Type B pancreatic cell (in vitro differentiated cells): Measurements from ENCODE around the gene LZTS3. TPM values are rescaled to one million over a fixed set of nuclear protein-coding genes. Genes with fewer than 3 reads are reported as not detected.
"Not testable (repeated sequence)": the region's sequence is repeated elsewhere in the genome, so short reads cannot be mapped to it uniquely, and the experiment has no call there.

Source experiments
- DNase-seq: peaks from one replicate; pipeline ENCODE4 v3.0.0; 2021; ENCODE audit warnings: mixed read lengths; ENCODE audit not compliant: unreplicated experiment; ENCODE audit errors: extremely low spot score
- H3K27ac Mint-ChIP-seq: 2 replicates; pipeline ENCODE4 v1.8.0; 2021; ENCODE audit warnings: mild to moderate bottlenecking, mixed read lengths
- H3K27me3 Mint-ChIP-seq: 2 replicates; pipeline ENCODE4 v1.8.0; 2021; ENCODE audit warnings: mixed read lengths
- H3K36me3 Mint-ChIP-seq: 2 replicates; pipeline ENCODE4 v1.8.0; 2021; ENCODE audit warnings: mixed read lengths
- H3K4me1 Mint-ChIP-seq: one replicate; pipeline ENCODE4 v1.8.0; 2021; ENCODE audit warnings: mixed read lengths; ENCODE audit not compliant: unreplicated experiment
- H3K4me3 Mint-ChIP-seq: 2 replicates; pipeline ENCODE4 v1.8.0; 2021; ENCODE audit warnings: mild to moderate bottlenecking, mixed read lengths
- H3K9me3 Mint-ChIP-seq: 2 replicates; pipeline ENCODE4 v1.8.0; 2021; ENCODE audit warnings: mixed read lengths
- CTCF ChIP-seq: fragments of 200-600 bp; sonication (generic); conservative IDR thresholded peaks from 2 replicates; pipeline ENCODE4 v1.5.0; 2021; ENCODE audit warnings: antibody characterized with exemption, mild to moderate bottlenecking
- total RNA-seq: library from RNA; stranded (reverse); gene quantifications from 2 replicates; pipeline ENCODE4 v1.2.1, GENCODE V29; 2021; ENCODE audit warnings: low replicate concordance

Gene LZTS3
- total RNA-seq, 1 donor from 2014 or later = 17.3 TPM

- H3K36me3 Mint-ChIP-seq = no peaks in the 10 kb centered on the region
- no peak for TF ChIP-seq CTCF
- H3K9me3 Mint-ChIP-seq = no peaks in the 10 kb centered on the region
- H3K27me3 Mint-ChIP-seq = no peaks in the 10 kb centered on the region
- H3K27ac Mint-ChIP-seq = peak overlapping the region; percentile 35
- peaks cover 16% of the 10 kb centered on the region for H3K4me1 Mint-ChIP-seq
- peak overlapping the region; percentile 80 for H3K4me3 Mint-ChIP-seq
- DNase-seq = no peak
These were observed 15.5 kb downstream of the LZTS3 start for GRCh38 chr20:3157817-3158216.

GRCh38 chr20:3156811-3157619, 16.3 kb downstream of the LZTS3 start:
- H3K27ac Mint-ChIP-seq = peak overlapping the region; percentile 35
- H3K36me3 Mint-ChIP-seq = no peaks in the 10 kb centered on the region
- no peaks in the 10 kb centered on the region for H3K9me3 Mint-ChIP-seq
- H3K4me3 Mint-ChIP-seq = peak overlapping the region; percentile 80
- no peak for TF ChIP-seq CTCF
- H3K27me3 Mint-ChIP-seq = no peaks in the 10 kb centered on the region
- peaks cover 16% of the 10 kb centered on the region for H3K4me1 Mint-ChIP-seq
- no peak for DNase-seq

GRCh38 chr20:3152057-3152644, 21.2 kb downstream of the LZTS3 start:
- H3K9me3 Mint-ChIP-seq, H3K4me1 Mint-ChIP-seq, H3K27ac Mint-ChIP-seq, H3K27me3 Mint-ChIP-seq, H3K4me3 Mint-ChIP-seq, H3K36me3 Mint-ChIP-seq, DNase-seq: not testable (repeated sequence)

GRCh38 chr20:3150908-3151307, 22.4 kb downstream of the LZTS3 start:
- Mint-ChIP-seq H3K27me3 (no peaks in the 10 kb centered on the region), H3K9me3 (no peaks in the 10 kb centered on the region), H3K27ac (no peak overlapping the region), H3K36me3 (peaks cover 11% of the 10 kb centered on the region), H3K4me1 (no peaks in the 10 kb centered on the region), H3K4me3 (no peak overlapping the region)
- DNase-seq = no peak
- TF ChIP-seq CTCF = no peak

GRCh38 chr20:3146732-3147341, 26.5 kb downstream of the LZTS3 start:
- H3K4me1 Mint-ChIP-seq = no peaks in the 10 kb centered on the region
- no peak for TF ChIP-seq CTCF
- H3K36me3 Mint-ChIP-seq = peaks cover 24% of the 10 kb centered on the region
- H3K27me3 Mint-ChIP-seq = no peaks in the 10 kb centered on the region
- no peak for DNase-seq
- no peak overlapping the region for H3K4me3 Mint-ChIP-seq
- H3K27ac Mint-ChIP-seq = no peak overlapping the region
- H3K9me3 Mint-ChIP-seq = no peaks in the 10 kb centered on the region

GRCh38 chr20:3141757-3142156, 31.6 kb downstream of the LZTS3 start:
- no peak for DNase-seq
- Mint-ChIP-seq H3K27ac (no peak overlapping the region), H3K4me1 (no peaks in the 10 kb centered on the region), H3K9me3 (no peaks in the 10 kb centered on the region), H3K4me3 (no peak overlapping the region), H3K36me3 (peaks cover 19% of the 10 kb centered on the region), H3K27me3 (no peaks in the 10 kb centered on the region)
- TF ChIP-seq CTCF = no peak
